Mammary epithelial cell (primary cell): ENCODE measurements around the gene ERN1.

Source experiments
- CTCF ChIP-seq, 2 donors: IDR thresholded peaks in 1 of 2; conservative IDR thresholded peaks in 1 of 2; 2 replicates each; pipeline ENCODE4 v1.5.1; 2011 to 2012; ENCODE audit warnings: inconsistent platforms in 2 of 2, low read length in 2 of 2, mild to moderate bottlenecking in 2 of 2, control low read depth in 1 of 2, low read depth in 1 of 2; ENCODE audit not compliant: insufficient read depth in 1 of 2; ENCODE audit errors: extremely low read depth in 1 of 2
- EZH2 ChIP-seq: IDR thresholded peaks from 2 replicates; pipeline ENCODE4 v1.6.1; 2012; ENCODE audit warnings: low read length, inconsistent platforms, borderline replicate concordance

- TF ChIP-seq CTCF (conservative IDR thresholded peaks at IDR 0.05 in 1 of 2, IDR thresholded peaks at IDR 0.05 in 1 of 2; ENCODE audit: extremely low read depth in 1 of 2, insufficient read depth in 1 of 2, low read depth in 1 of 2, low read length in 2 of 2) (no peak), EZH2 (no peak)
These were observed 90.9 kb downstream of the ERN1 start for GRCh38 chr17:64039106-64039400.
